Measurements from ENCODE around the gene ZNF429.
"Not testable (repeated sequence)": the region's sequence is repeated elsewhere in the genome, so short reads cannot be mapped to it uniquely, and the experiment has no call there.

The ZNF429 gene

GRCh38 chr19:21468791-21469190 lies 36.6 kb upstream of the ZNF429 start:
- ATAC-seq: no peak

DNA sequence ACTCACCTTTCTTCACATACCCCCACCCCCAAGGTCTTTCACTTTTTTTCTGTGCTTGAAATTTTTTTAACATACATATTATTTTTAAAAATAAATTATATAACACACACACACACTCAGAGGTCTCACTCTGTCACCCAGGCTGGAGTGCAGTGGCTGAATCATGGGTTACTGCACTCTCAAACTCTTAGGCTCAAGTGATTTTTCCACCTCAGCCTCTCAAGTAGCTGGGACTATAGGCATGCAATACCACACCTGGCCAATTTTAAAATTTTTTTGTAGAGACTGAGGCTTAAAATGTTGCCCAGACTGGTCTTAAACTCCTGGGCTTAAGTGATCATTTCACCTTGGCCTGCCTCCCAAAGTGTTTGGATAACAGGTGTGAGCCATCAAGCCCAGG lies 32.9 kb upstream of the ZNF429 start:
- ATAC-seq: no peak
- TF ChIP-seq BACH2 (CRISPR knock-in tag; IDR thresholded peaks at IDR 0.05; ENCODE audit: borderline replicate concordance): no peak
- TF ChIP-seq ARNTL (CRISPR knock-in tag; IDR thresholded peaks at IDR 0.05; ENCODE audit: borderline replicate concordance, low read depth): no peak

More at GRCh38 chr19:21468791-21469190, 36.6 kb upstream of the ZNF429 start:
- no peak for TF ChIP-seq TOX (CRISPR knock-in tag; IDR thresholded peaks at IDR 0.05; ENCODE audit: borderline replicate concordance)
- TF ChIP-seq ISL1 (CRISPR knock-in tag; IDR thresholded peaks at IDR 0.05): no peak
- TF ChIP-seq ZNF70 (CRISPR knock-in tag; IDR thresholded peaks at IDR 0.05): no peak
- TF ChIP-seq CREB5 (CRISPR knock-in tag; IDR thresholded peaks at IDR 0.05; ENCODE audit: low read depth): no peak
- TF ChIP-seq CSDC2 (CRISPR knock-in tag; IDR thresholded peaks at IDR 0.05): no peak
- no peak for TF ChIP-seq PPARA (CRISPR knock-in tag; IDR thresholded peaks at IDR 0.05; ENCODE audit: borderline replicate concordance)
- no peak for TF ChIP-seq OSR1 (CRISPR knock-in tag; IDR thresholded peaks at IDR 0.05)

GRCh38 chr19:21474671-21475181 lies 30.7 kb upstream of the ZNF429 start:
- TF ChIP-seq ZNF70 (CRISPR knock-in tag; IDR thresholded peaks at IDR 0.05): no peak
- no peak for TF ChIP-seq ZFP30 (CRISPR knock-in tag; IDR thresholded peaks at IDR 0.05)
- TF ChIP-seq, protein P1, sequence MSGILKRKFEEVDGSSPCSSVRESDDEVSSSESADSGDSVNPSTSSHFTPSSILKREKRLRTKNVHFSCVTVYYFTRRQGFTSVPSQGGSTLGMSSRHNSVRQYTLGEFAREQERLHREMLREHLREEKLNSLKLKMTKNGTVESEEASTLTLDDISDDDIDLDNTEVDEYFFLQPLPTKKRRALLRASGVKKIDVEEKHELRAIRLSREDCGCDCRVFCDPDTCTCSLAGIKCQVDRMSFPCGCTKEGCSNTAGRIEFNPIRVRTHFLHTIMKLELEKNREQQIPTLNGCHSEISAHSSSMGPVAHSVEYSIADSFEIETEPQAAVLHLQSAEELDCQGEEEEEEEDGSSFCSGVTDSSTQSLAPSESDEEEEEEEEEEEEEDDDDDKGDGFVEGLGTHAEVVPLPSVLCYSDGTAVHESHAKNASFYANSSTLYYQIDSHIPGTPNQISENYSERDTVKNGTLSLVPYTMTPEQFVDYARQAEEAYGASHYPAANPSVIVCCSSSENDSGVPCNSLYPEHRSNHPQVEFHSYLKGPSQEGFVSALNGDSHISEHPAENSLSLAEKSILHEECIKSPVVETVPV (CRISPR knock-in tag; IDR thresholded peaks at IDR 0.05): no peak
- no peak for TF ChIP-seq RARB (CRISPR knock-in tag; IDR thresholded peaks at IDR 0.05)
- TF ChIP-seq ZNF8 (CRISPR knock-in tag; IDR thresholded peaks at IDR 0.05): no peak
- no peak for TF ChIP-seq BACH2 (CRISPR knock-in tag; IDR thresholded peaks at IDR 0.05; ENCODE audit: borderline replicate concordance)
- no peak for TF ChIP-seq CSDC2 (CRISPR knock-in tag; IDR thresholded peaks at IDR 0.05)
- no peak for TF ChIP-seq ARNTL (CRISPR knock-in tag; IDR thresholded peaks at IDR 0.05; ENCODE audit: borderline replicate concordance, low read depth)
- TF ChIP-seq ZFP3 (CRISPR knock-in tag; IDR thresholded peaks at IDR 0.05): no peak
- TF ChIP-seq SNAI2 (CRISPR knock-in tag; IDR thresholded peaks at IDR 0.05): no peak
- TF ChIP-seq, protein P2, sequence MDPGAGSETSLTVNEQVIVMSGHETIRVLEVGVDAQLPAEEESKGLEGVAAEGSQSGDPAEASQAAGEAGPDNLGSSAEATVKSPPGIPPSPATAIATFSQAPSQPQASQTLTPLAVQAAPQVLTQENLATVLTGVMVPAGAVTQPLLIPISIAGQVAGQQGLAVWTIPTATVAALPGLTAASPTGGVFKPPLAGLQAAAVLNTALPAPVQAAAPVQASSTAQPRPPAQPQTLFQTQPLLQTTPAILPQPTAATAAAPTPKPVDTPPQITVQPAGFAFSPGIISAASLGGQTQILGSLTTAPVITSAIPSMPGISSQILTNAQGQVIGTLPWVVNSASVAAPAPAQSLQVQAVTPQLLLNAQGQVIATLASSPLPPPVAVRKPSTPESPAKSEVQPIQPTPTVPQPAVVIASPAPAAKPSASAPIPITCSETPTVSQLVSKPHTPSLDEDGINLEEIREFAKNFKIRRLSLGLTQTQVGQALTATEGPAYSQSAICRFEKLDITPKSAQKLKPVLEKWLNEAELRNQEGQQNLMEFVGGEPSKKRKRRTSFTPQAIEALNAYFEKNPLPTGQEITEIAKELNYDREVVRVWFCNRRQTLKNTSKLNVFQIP (CRISPR knock-in tag; IDR thresholded peaks at IDR 0.05; ENCODE audit: borderline replicate concordance, low read depth): no peak
- TF ChIP-seq PPARA (CRISPR knock-in tag; IDR thresholded peaks at IDR 0.05; ENCODE audit: borderline replicate concordance): no peak
- TF ChIP-seq PATZ1 (CRISPR knock-in tag; IDR thresholded peaks at IDR 0.05; ENCODE audit: borderline replicate concordance): no peak

GRCh38 chr19:21482361-21482760 lies 23.0 kb upstream of the ZNF429 start:
- not testable (repeated sequence) for ATAC-seq

More at GRCh38 chr19:21474671-21475181, 30.7 kb upstream of the ZNF429 start:
- ATAC-seq: peak; percentile 84

DNA sequence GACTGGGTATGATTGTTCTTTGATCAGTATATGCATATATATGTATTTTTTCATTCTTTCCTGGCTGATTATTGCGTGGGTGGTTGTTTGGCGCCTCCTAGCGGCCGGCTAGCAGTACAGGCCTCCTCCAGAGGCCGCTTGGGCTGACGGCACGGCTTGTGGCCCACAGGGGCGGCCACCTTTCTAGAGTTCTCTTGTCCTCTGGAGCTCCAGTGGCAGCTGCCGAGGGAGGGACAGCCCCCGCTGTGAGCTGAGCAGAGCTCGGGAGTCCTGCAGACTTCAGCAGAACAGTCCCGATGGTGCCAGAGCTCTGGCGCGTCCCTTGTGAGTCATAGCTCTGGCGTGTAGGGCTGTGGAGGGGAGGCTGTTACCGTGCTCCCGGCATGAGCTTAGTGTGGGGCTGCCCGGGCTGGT lies 22.5 kb upstream of the ZNF429 start:
- peak; percentile 72 for ATAC-seq
- TF ChIP-seq CSDC2 (CRISPR knock-in tag; IDR thresholded peaks at IDR 0.05) (no peak), ARNTL (CRISPR knock-in tag; IDR thresholded peaks at IDR 0.05; ENCODE audit: borderline replicate concordance, low read depth) (no peak), ZNF8 (CRISPR knock-in tag; IDR thresholded peaks at IDR 0.05) (no peak), PATZ1 (CRISPR knock-in tag; IDR thresholded peaks at IDR 0.05; ENCODE audit: borderline replicate concordance) (no peak), ESRRG (CRISPR knock-in tag; IDR thresholded peaks at IDR 0.05) (no peak), RARB (CRISPR knock-in tag; IDR thresholded peaks at IDR 0.05) (no peak), PPARA (CRISPR knock-in tag; IDR thresholded peaks at IDR 0.05; ENCODE audit: borderline replicate concordance) (no peak), TCF4 (CRISPR knock-in tag; IDR thresholded peaks at IDR 0.05; ENCODE audit: borderline replicate concordance) (no peak), ZFP3 (CRISPR knock-in tag; IDR thresholded peaks at IDR 0.05) (no peak)
- TF ChIP-seq, protein P1 (CRISPR knock-in tag; IDR thresholded peaks at IDR 0.05): no peak
